Cardiac muscle cell (in vitro differentiated cells and primary cell): ENCODE measurements around the gene SAMD4A. TPM values are rescaled to one million over a fixed set of nuclear protein-coding genes. Genes with fewer than 3 reads are reported as not detected.

Experiments
- DNase-seq, 2 donors: peaks; one replicate each; pipeline versions ENCODE4 v3.0.0 to v3.0.0-alpha.2; 2010 to 2017; ENCODE audit warnings: low read depth in 1 of 2, low spot score in 1 of 2
- H3K27ac ChIP-seq: fragments of 200-600 bp; sonication (generic); 2 replicates; pipeline ENCODE4 v1.5.1; 2016
- H3K27me3 ChIP-seq: fragments of 200-600 bp; sonication (generic); 2 replicates; pipeline ENCODE4 v1.6.0; 2016; ENCODE audit warnings: control low read depth
- H3K36me3 ChIP-seq: fragments of 200-600 bp; sonication (generic); 2 replicates; pipeline ENCODE4 v1.5.1; 2016; ENCODE audit warnings: control low read depth
- H3K4me1 ChIP-seq: fragments of 200-600 bp; sonication (generic); 2 replicates; pipeline ENCODE4 v1.8.1; 2017; ENCODE audit warnings: low read depth, mild to moderate bottlenecking, mixed run types
- H3K4me3 ChIP-seq: fragments of 200-600 bp; sonication (generic); 2 replicates; pipeline ENCODE4 v1.5.1; 2016; ENCODE audit warnings: mild to moderate bottlenecking
- H3K9me3 ChIP-seq: fragments of 200-600 bp; sonication (generic); 2 replicates; pipeline ENCODE4 v1.5.1; 2017; ENCODE audit warnings: low read depth, mild to moderate bottlenecking, control low read depth
- polyA plus RNA-seq: library from polyadenylated mRNA; unstranded; fragments of >200 nt; fragmentation: Nextera tagmentation; extraction: Ambion mirVana; gene quantifications from 2 replicates; pipeline ENCODE4 v1.2.1, GENCODE V29; 2016
- total RNA-seq: library from RNA; depleted of rRNA; stranded (reverse); fragments of >200 nt; gene quantifications from 2 replicates; pipeline ENCODE4 v1.2.3, GENCODE V29; 2016
- TF ChIP-seq, protein P1 (sequence below): IDR thresholded peaks from 2 replicates; pipeline ENCODE4 v1.5.1; 2012; ENCODE audit warnings: low read depth, mild to moderate bottlenecking, low read length

SAMD4A gene
- total and polyA plus RNA-seq, 2 experiments from 2014 or later: 14.4 to 60.4 TPM

DNA sequence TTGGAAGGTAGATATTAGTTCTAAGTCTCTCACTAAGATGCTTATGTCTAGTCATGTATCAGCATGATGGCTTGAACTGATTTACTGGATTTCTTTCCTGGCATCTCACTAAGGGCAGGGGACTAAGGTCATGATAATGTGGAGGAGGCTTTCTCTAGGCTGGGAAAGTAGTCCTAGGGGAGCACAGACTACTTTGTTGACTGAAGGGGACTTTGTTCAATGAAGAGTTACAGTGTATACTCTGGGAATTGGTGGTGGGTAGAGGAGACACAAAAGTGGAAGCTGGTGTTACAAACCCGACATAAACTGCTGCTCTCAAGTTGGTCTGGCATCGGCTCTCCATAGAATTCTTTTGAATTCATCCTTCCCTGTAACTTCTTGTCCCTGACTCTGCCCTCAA, 75.2 kb downstream of the SAMD4A start:
- no peak overlapping the region for H3K4me3 ChIP-seq
- no peaks in the 10 kb centered on the region for H3K36me3 ChIP-seq
- TF ChIP-seq, protein P1, sequence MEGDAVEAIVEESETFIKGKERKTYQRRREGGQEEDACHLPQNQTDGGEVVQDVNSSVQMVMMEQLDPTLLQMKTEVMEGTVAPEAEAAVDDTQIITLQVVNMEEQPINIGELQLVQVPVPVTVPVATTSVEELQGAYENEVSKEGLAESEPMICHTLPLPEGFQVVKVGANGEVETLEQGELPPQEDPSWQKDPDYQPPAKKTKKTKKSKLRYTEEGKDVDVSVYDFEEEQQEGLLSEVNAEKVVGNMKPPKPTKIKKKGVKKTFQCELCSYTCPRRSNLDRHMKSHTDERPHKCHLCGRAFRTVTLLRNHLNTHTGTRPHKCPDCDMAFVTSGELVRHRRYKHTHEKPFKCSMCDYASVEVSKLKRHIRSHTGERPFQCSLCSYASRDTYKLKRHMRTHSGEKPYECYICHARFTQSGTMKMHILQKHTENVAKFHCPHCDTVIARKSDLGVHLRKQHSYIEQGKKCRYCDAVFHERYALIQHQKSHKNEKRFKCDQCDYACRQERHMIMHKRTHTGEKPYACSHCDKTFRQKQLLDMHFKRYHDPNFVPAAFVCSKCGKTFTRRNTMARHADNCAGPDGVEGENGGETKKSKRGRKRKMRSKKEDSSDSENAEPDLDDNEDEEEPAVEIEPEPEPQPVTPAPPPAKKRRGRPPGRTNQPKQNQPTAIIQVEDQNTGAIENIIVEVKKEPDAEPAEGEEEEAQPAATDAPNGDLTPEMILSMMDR: no peak
- no peak for DNase-seq
- no peaks in the 10 kb centered on the region for H3K9me3 ChIP-seq
- H3K27me3 ChIP-seq: no peaks in the 10 kb centered on the region
- no peak overlapping the region for H3K27ac ChIP-seq
- peaks cover 12% of the 10 kb centered on the region for H3K4me1 ChIP-seq

DNA sequence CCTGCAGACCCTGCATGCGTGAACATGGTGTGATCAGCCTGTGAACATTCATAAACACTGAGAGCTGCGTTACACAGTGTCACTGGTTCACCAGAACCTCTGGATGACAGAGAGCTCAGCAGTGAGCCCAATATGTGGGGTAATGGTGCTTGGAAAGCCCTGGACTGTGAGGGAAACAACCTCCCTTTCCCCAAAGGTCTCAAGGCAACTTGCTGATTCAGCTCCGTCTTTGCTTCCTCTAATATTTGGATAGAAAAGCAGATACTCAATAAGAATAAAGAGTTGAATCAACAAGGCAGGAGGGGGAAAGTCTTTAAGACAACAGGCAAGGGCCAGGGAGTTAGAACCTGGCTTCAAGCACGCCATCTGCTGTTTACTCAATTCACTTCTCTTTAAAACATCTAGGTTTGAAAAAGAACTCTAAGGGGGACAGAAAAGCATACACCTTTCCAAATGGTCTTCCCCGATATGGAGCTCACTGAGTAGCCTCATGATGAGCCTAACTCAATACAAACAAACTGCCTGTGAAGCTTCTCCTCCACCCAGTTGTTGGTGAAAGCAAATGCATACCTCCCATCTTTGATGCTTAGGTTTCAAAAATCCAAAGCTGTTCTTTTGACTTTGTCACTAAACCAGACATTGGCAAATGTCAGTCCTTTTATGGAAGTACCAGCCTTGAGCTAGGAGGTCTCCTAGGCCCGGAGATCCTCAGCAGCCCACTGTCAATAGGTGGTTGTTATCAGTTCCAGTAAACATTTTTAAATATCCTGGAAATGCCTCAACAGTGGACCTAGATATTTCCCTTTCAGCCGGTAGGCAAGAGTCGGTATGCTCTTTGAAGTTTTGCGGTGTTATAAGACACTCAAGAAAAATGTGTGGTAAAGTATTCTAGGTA, 76.1 kb downstream of the SAMD4A start:
- TF ChIP-seq, protein P1: peak; percentile 40
- H3K4me1 ChIP-seq: peaks cover 10% of the 10 kb centered on the region
- peak; percentile 32 to 57 for DNase-seq
- H3K27ac ChIP-seq: peak overlapping the region; percentile 58
- no peaks in the 10 kb centered on the region for H3K9me3 ChIP-seq
- no peak overlapping the region for H3K4me3 ChIP-seq
- no peaks in the 10 kb centered on the region for H3K36me3 ChIP-seq
- no peaks in the 10 kb centered on the region for H3K27me3 ChIP-seq

DNA sequence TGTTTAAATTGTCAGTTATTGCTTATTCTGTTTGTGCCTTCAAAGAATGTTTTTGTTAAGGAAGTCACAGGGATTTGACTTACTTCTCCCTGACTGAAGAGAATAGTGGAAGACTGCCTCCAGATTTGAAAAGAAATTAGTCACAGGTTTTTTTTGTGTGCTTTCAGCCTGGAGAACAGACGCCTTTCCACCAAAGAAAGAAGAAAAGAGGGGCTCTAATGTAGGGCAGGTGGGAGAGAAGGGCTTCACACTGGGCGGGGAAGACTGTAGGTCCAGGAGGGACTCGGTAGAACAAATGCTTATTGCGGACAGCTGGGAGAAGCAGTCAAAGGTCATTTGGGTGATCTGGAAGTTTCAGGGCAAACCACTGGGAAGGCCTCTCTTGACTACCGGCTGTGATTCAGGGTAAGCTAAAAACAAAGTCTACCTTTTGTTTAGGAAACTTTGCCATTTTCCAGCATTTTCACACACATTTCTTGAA, 76.8 kb downstream of the SAMD4A start:
- Histone ChIP-seq H3K36me3 (no peaks in the 10 kb centered on the region), H3K9me3 (no peaks in the 10 kb centered on the region), H3K27me3 (no peaks in the 10 kb centered on the region), H3K27ac (peak overlapping the region; percentile 58), H3K4me1 (peaks cover 7% of the 10 kb centered on the region), H3K4me3 (no peak overlapping the region)
- DNase-seq: no peak
- TF ChIP-seq, protein P1: no peak

DNA sequence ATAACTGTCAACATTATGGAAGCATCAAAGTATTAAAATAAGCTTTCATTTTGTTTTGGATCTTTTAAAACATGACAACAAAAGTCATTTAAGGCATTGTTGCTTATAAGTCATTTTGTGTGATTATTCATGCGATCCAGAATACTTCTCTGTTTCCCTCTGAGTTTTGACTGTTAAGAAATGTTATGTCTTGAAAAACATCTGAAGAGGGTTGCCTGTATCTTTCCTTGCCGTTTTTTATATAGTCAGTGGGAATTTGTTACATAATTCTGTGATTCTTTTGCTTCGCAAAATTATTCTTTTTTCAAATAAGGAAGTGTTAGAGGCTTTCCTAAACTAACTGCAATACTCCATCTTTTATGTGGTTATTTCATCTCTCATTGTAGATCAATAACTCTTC, 78.7 kb downstream of the SAMD4A start:
- no peak overlapping the region for H3K27ac ChIP-seq
- DNase-seq: no peak
- no peaks in the 10 kb centered on the region for H3K9me3 ChIP-seq
- TF ChIP-seq, protein P1: no peak
- H3K36me3 ChIP-seq: no peaks in the 10 kb centered on the region
- no peaks in the 10 kb centered on the region for H3K27me3 ChIP-seq
- H3K4me1 ChIP-seq: peaks cover 11% of the 10 kb centered on the region
- no peak overlapping the region for H3K4me3 ChIP-seq

DNA sequence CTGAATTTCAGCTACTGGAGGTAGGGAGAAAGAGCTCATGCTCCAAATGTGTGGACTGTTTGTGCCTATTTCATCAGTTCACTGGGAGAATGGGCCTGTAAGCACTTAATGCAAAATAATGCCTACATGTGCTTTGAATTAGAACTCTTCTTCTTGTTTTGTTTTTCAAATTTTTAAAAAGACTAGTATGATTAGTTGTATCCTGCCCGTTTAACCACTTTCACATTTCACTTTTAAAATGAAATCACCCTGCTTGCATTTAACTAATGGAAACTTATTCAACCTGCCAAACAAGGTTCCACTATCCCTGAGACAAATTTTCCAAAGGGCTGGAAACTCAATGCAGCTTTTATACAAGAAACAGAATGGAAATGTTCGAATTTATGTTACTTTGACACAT, 79.7 kb downstream of the SAMD4A start:
- Histone ChIP-seq H3K9me3 (no peaks in the 10 kb centered on the region), H3K27me3 (no peaks in the 10 kb centered on the region), H3K4me3 (no peak overlapping the region), H3K4me1 (peaks cover 15% of the 10 kb centered on the region), H3K36me3 (no peaks in the 10 kb centered on the region), H3K27ac (no peak overlapping the region)
- no peak for DNase-seq
- TF ChIP-seq, protein P1: no peak
